ENCODE data around the gene MITF.

- TF ChIP-seq, protein P1, sequence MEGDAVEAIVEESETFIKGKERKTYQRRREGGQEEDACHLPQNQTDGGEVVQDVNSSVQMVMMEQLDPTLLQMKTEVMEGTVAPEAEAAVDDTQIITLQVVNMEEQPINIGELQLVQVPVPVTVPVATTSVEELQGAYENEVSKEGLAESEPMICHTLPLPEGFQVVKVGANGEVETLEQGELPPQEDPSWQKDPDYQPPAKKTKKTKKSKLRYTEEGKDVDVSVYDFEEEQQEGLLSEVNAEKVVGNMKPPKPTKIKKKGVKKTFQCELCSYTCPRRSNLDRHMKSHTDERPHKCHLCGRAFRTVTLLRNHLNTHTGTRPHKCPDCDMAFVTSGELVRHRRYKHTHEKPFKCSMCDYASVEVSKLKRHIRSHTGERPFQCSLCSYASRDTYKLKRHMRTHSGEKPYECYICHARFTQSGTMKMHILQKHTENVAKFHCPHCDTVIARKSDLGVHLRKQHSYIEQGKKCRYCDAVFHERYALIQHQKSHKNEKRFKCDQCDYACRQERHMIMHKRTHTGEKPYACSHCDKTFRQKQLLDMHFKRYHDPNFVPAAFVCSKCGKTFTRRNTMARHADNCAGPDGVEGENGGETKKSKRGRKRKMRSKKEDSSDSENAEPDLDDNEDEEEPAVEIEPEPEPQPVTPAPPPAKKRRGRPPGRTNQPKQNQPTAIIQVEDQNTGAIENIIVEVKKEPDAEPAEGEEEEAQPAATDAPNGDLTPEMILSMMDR (IDR thresholded peaks at IDR 0.05 in 2 of 3, conservative IDR thresholded peaks at IDR 0.05 in 1 of 3; ENCODE audit: borderline replicate concordance in 1 of 3, insufficient read depth in 1 of 3, low read depth in 2 of 3, low read length in 2 of 3), result no peak
- TF ChIP-seq POLR2AphosphoS5 (IDR thresholded peaks at IDR 0.05; ENCODE audit: low read depth, low read length) (no peak), YY1 (IDR thresholded peaks at IDR 0.05; ENCODE audit: extremely low read depth, insufficient replicate concordance, low read depth, low read length) (no peak), REST (IDR thresholded peaks at IDR 0.05; ENCODE audit: low read depth) (no peak), EZH2 (IDR thresholded peaks at IDR 0.05) (no peak)
Measured at GRCh38 chr3:69772152-69772867, 33.0 kb downstream of the MITF start.

Data from HCT116 (cell line).